Right lobe of liver (tissue), 6 donors: ENCODE measurements around the gene IFI44. TPM values are rescaled to one million over a fixed set of nuclear protein-coding genes. Genes with fewer than 3 reads are reported as not detected.

Experiments used
- ATAC-seq, 4 donors: fragments of 200-7000 bp; cut with Tn5 transposase; one replicate each; pipeline ENCODE4 v1.9.1; 2020; ENCODE audit warnings: mild to moderate bottlenecking in 4 of 4, moderate library complexity in 4 of 4
- DNase-seq, 3 donors: peaks; one replicate each; pipeline ENCODE4 v3.0.0-alpha.2; 2020
- H3K27ac ChIP-seq, 3 donors: fragments of 200-600 bp; one replicate each; pipeline ENCODE4 v1.8.0; 2022
- H3K27me3 ChIP-seq, 2 donors: fragments of 200-600 bp; one replicate each; pipeline ENCODE4 v1.8.0; 2022
- H3K36me3 ChIP-seq, 4 donors: fragments of 200-600 bp; sonication (generic) in 1 of 4; one replicate each; pipeline versions ENCODE4 v1.5.1 to v1.8.0; 2017 to 2022; ENCODE audit warnings: control low read depth in 1 of 4
- H3K4me1 ChIP-seq, 4 donors: fragments of 200-600 bp; sonication (generic) in 1 of 4; one replicate each; pipeline versions ENCODE4 v1.5.1 to v1.8.0; 2017 to 2022; ENCODE audit warnings: control low read depth in 1 of 4
- H3K4me3 ChIP-seq, 3 donors: fragments of 200-600 bp; one replicate each; pipeline ENCODE4 v1.8.0; 2022
- H3K9me3 ChIP-seq, 4 donors: fragments of 200-600 bp; sonication (generic) in 1 of 4; one replicate each; pipeline versions ENCODE4 v1.5.1 to v1.8.0; 2017 to 2022; ENCODE audit warnings: control low read depth in 1 of 4
- POLR2A ChIP-seq: fragments of 450-650 bp; IDR thresholded peaks from one replicate; pipeline ENCODE4 v1.6.1; 2017; ENCODE audit warnings: antibody characterized with exemption, mild to moderate bottlenecking
- WGBS: methylation state at CpG from one replicate; pipeline ENCODE4 v1.1.6; 2018; ENCODE audit warnings: low coverage, low lambda C conversion rate; ENCODE audit not compliant: insufficient coverage; ENCODE audit errors: missing lambda C conversion rate; 5-methylcytosine and 5-hydroxymethylcytosine counted together
- intact Hi-C, 2 donors: fragments of 100-400 bp; cut with DNase I; formaldehyde crosslinking; loops; one replicate each; pipeline versions ENCODE4 v1.11.2 to v1.14.1; 2022
- total RNA-seq, 6 experiments: library from RNA; depleted of rRNA in 2 of 6; stranded (reverse); fragments of >200 nt in 2 of 6; fragmentation: NEBNext Ultra II Directional in 3 of 6; extraction: Animal tissue kit (Norgen Biotek cat#: 25700) in 3 of 6; gene quantifications; one replicate each; pipeline versions ENCODE4 v1.1.0 to v1.2.4, GENCODE V29; 2016 to 2023
- TF ChIP-seq, protein P1 (sequence below), 4 donors: fragments of 200-600 bp in 3 of 4; fragments of 450-650 bp in 1 of 4; IDR thresholded peaks; one replicate each; pipeline versions ENCODE4 v1.5.1 to v1.8.0; 2016 to 2022; ENCODE audit warnings: antibody characterized with exemption in 4 of 4, mild to moderate bottlenecking in 2 of 4
- donor health status: DM: no; HTN: yes; CAD: no.
- donor health status: DM: no; HTN: no; CAD: no.
- donor health status: DM: no; HTN: no; CAD: no.
- donor health status: DM: no; HTN: yes; CAD: no.
- donor health status: DM: no; HTN: yes; CAD: no.

The IFI44 gene
- total RNA-seq, 6 experiments from 2014 or later = 5.6 to 12.0 (median 9.8) TPM

DNA sequence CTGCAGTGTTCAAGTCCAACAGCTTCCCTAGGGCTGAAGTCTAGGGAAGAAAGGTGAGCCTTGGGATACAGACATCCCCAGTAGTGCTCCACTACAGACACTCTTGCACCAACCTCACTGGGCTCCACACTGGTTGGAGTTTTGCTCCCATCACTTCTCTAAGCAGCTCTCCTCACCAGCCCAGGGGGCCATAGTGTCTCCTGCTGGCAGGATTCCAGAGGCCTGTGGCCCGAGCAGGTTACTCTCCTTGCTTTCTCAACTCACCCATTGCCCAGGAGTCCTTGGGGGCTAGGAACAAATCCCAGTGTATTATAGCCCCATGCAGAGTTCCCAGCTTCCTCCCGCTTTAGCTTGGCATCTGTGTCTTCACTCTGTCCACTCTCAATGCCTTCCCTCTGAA, 52.8 kb downstream of the IFI44 start:
- DNase-seq = no peak
- no peak overlapping the region for H3K4me3 ChIP-seq
- no peaks in the 10 kb centered on the region for H3K36me3 ChIP-seq
- no peaks in the 10 kb centered on the region for H3K9me3 ChIP-seq
- TF ChIP-seq, protein P1, sequence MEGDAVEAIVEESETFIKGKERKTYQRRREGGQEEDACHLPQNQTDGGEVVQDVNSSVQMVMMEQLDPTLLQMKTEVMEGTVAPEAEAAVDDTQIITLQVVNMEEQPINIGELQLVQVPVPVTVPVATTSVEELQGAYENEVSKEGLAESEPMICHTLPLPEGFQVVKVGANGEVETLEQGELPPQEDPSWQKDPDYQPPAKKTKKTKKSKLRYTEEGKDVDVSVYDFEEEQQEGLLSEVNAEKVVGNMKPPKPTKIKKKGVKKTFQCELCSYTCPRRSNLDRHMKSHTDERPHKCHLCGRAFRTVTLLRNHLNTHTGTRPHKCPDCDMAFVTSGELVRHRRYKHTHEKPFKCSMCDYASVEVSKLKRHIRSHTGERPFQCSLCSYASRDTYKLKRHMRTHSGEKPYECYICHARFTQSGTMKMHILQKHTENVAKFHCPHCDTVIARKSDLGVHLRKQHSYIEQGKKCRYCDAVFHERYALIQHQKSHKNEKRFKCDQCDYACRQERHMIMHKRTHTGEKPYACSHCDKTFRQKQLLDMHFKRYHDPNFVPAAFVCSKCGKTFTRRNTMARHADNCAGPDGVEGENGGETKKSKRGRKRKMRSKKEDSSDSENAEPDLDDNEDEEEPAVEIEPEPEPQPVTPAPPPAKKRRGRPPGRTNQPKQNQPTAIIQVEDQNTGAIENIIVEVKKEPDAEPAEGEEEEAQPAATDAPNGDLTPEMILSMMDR (IDR thresholded peaks at IDR 0.05) = no peak
- no peak for TF ChIP-seq POLR2A
- H3K4me1 ChIP-seq = no peaks in the 10 kb centered on the region
- H3K27ac ChIP-seq = no peak overlapping the region
- ATAC-seq = no peak
- intact Hi-C loops = no loop called here
- H3K27me3 ChIP-seq = no peaks in the 10 kb centered on the region
- 42% methylated on average over 2 of the region's 2 CpGs for WGBS

DNA sequence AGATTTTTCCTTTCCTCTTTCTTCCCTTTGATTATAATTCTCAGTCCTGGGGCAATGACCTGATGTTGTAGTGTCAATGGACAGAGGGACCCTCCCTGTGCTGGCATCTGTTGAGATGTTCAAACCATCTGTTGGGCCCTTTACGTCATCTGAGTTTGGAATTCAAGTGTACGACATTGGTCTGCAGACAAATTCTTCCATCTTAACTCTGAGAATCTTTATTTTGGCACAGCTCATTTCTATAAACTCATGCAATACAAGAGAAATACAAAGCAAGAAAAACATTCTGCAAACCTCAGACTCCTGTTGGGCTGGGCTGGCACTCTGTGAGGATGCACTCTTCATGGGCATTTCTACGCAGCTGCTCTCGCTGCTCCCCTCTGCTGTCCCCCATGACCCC, 54.2 kb downstream of the IFI44 start:
- Histone ChIP-seq H3K27ac (no peak overlapping the region), H3K27me3 (no peaks in the 10 kb centered on the region), H3K36me3 (no peaks in the 10 kb centered on the region), H3K4me1 (no peaks in the 10 kb centered on the region), H3K9me3 (no peaks in the 10 kb centered on the region), H3K4me3 (no peak overlapping the region)
- no peak for TF ChIP-seq POLR2A
- TF ChIP-seq, protein P1 (IDR thresholded peaks at IDR 0.05) = no peak
- DNase-seq = no peak
- no peak for ATAC-seq
- intact Hi-C loops = no loop called here
- 60% methylated on average over 4 of the region's 4 CpGs for WGBS

DNA sequence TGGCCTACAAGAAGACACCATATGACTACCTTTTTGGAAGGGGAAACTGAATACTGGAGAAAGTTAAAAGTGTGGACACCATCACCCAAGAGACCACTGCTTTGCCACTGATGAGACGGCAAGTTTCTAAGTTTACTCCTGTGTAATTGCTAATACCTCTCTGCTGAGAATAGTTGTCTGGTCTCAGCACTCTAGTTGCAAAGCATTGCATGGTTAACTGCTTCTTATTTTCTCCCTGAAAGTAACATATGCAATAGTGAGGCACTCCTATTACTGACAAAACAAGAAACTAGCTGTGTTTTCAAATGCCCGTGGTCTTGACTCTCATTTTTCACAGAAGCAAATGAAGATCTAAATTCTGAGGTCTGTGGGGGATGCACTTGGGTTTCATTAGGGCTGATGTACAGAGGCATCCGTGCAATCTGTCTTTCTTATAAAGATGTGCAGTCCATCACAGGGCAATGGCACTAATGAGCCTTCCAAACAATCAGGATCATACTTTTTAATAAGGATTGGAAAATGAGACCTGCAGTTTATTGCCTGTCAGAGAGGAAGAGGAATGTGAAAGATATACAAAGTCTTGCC, 62.9 kb downstream of the IFI44 start:
- Histone ChIP-seq H3K27me3 (no peaks in the 10 kb centered on the region), H3K9me3 (no peaks in the 10 kb centered on the region), H3K27ac (no peak overlapping the region), H3K4me3 (no peak overlapping the region), H3K36me3 (no peaks in the 10 kb centered on the region), H3K4me1 (no peaks in the 10 kb centered on the region)
- no peak for DNase-seq
- intact Hi-C loops = no loop called here
- 49% methylated on average over 3 of the region's 3 CpGs for WGBS
- TF ChIP-seq POLR2A = no peak
- TF ChIP-seq, protein P1 (IDR thresholded peaks at IDR 0.05) = no peak
- ATAC-seq = no peak

DNA sequence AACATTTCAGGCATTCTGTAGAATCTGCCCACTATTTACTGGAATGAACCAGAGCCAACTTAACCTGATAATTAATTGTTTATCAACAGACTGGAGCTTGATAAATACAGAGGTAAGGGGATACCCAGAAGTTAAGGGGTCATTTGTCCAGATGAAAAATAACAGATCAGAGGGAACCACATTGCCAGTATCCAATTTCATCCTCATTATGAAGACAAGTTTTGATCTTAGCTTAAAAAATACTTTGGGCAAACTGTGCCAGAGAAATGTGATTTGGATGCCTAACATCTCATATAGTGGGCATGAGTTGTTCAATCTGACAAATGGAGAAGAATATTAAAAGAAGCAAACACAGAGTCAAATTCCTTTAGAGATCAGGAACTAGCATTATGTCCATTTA, 63.7 kb downstream of the IFI44 start:
- intact Hi-C loops = no loop called here
- no peaks in the 10 kb centered on the region for H3K4me1 ChIP-seq
- H3K27ac ChIP-seq = no peak overlapping the region
- no peaks in the 10 kb centered on the region for H3K36me3 ChIP-seq
- no peak for TF ChIP-seq POLR2A
- no peaks in the 10 kb centered on the region for H3K27me3 ChIP-seq
- DNase-seq = no peak
- no peak overlapping the region for H3K4me3 ChIP-seq
- no peaks in the 10 kb centered on the region for H3K9me3 ChIP-seq
- no peak for ATAC-seq

Other genes starting within 250 kb of the IFI44 start
- 10 to 100 TPM in 1 of 6 experiments, 1 to 10 TPM in 4, under 1 TPM in 1; 0.95 to 10.5 (median 2.8) TPM for gene PTGFR, start 158.9 kb upstream of the IFI44 start, total RNA-seq
- gene IFI44L, start 29.4 kb upstream of the IFI44 start, total RNA-seq = 1 to 10 TPM in 5 of 6 experiments, under 1 TPM in 1; 0.49 to 3.1 (median 1.7) TPM